CD4-positive, alpha-beta T cell (primary cell): ENCODE results near the gene DDX19B. TPM values are rescaled to one million over a fixed set of nuclear protein-coding genes. Genes with fewer than 3 reads are reported as not detected.

Experiments used
- ATAC-seq: fragments of 200-7000 bp; cut with Tn5 transposase; one replicate; pipeline ENCODE4 v1.10.0; 2022; ENCODE audit warnings: mild to moderate bottlenecking; ENCODE audit not compliant: poor library complexity
- CTCF ChIA-PET: fragments of 350-600 bp; sonication (Branson Sonifier 250); formaldehyde crosslinking; loops from one replicate; lab custom pipeline; 2021; ENCODE audit warnings: antibody characterized with exemption, inconsistent platforms; lab: Charles Lee
- POLR2A ChIA-PET: fragments of 350-600 bp; sonication (Branson Sonifier 250); formaldehyde crosslinking; loops from one replicate; lab custom pipeline; 2021; ENCODE audit warnings: antibody characterized with exemption, inconsistent platforms; lab: Charles Lee
- DNase-seq, 14 experiments: peaks; one replicate each; pipeline ENCODE4 v3.0.0-alpha.2; 2013 to 2020; ENCODE audit warnings: mixed read lengths in 2 of 14
- H3K27ac ChIP-seq, 2 donors: one replicate each; pipeline versions ENCODE4 v1.5.1 to v1.7.0; 2013; ENCODE audit warnings: low read length in 2 of 2, low read depth in 1 of 2, mild to moderate bottlenecking in 1 of 2
- H3K27me3 ChIP-seq, 2 experiments: 1 replicate in 1 of 2; 2 replicates in 1 of 2; pipeline versions ENCODE4 v1.6.1 to v1.7.0; 2013; ENCODE audit warnings: low read length in 2 of 2, control low read depth in 1 of 2, mild to moderate bottlenecking in 1 of 2, moderate library complexity in 1 of 2; ENCODE audit not compliant: insufficient read depth in 2 of 2, control insufficient read depth in 1 of 2
- H3K36me3 ChIP-seq: one replicate; pipeline ENCODE4 v1.6.1; 2013; ENCODE audit warnings: low read length, control low read depth; ENCODE audit not compliant: insufficient read depth
- H3K4me1 ChIP-seq: one replicate; pipeline ENCODE4 v1.6.1; 2013; ENCODE audit warnings: low read length, control low read depth; ENCODE audit not compliant: insufficient read depth
- H3K4me3 ChIP-seq: one replicate; pipeline ENCODE4 v1.5.1; 2013; ENCODE audit warnings: mild to moderate bottlenecking, low read length, moderate library complexity
- H3K9me3 ChIP-seq, 2 experiments: 1 replicate in 1 of 2; 2 replicates in 1 of 2; pipeline versions ENCODE4 v1.6.1 to v1.7.0; 2013; ENCODE audit warnings: low read length in 2 of 2, mild to moderate bottlenecking in 2 of 2, control low read depth in 1 of 2, moderate library complexity in 1 of 2; ENCODE audit not compliant: control insufficient read depth in 1 of 2, insufficient read depth in 1 of 2
- H3K27ac Mint-ChIP-seq: one replicate; pipeline ENCODE4 v1.8.0; 2020; ENCODE audit warnings: mixed read lengths
- H3K27me3 Mint-ChIP-seq: one replicate; pipeline ENCODE4 v1.8.0; 2021; ENCODE audit warnings: mixed read lengths
- H3K36me3 Mint-ChIP-seq: one replicate; pipeline ENCODE4 v1.8.0; 2021; ENCODE audit warnings: low read depth, mixed read lengths
- H3K4me1 Mint-ChIP-seq: one replicate; pipeline ENCODE4 v1.8.0; 2021; ENCODE audit warnings: low read depth, mixed read lengths
- H3K4me3 Mint-ChIP-seq: one replicate; pipeline ENCODE4 v1.8.0; 2020; ENCODE audit warnings: mild to moderate bottlenecking, mixed read lengths
- H3K9me3 Mint-ChIP-seq: one replicate; pipeline ENCODE4 v1.8.0; 2020; ENCODE audit warnings: mixed read lengths
- intact Hi-C, 2 experiments: fragments of 100-400 bp; cut with DNase I in 1 of 2; cut with micrococcal nuclease in 1 of 2; formaldehyde crosslinking; loops; one replicate each; pipeline versions ENCODE4 v1.15.1 to v1.9.0; 2023 to 2025; cut with DNase I, micrococcal nuclease
- total RNA-seq, 174 experiments: library from RNA in 2 of 174; stranded (reverse) in 2 of 174; gene quantifications; one replicate each; pipeline ENCODE4 v1.2.3 and lab custom pipeline; 2021 to 2026
- TF ChIP-seq, protein P1 (sequence below): fragments of 200-600 bp; IDR thresholded peaks from one replicate; pipeline ENCODE4 v1.8.0; 2022; ENCODE audit warnings: antibody characterized with exemption, mild to moderate bottlenecking

DDX19B gene
- total RNA-seq, 2 experiments from 2014 or later: 23.0 TPM

DNA sequence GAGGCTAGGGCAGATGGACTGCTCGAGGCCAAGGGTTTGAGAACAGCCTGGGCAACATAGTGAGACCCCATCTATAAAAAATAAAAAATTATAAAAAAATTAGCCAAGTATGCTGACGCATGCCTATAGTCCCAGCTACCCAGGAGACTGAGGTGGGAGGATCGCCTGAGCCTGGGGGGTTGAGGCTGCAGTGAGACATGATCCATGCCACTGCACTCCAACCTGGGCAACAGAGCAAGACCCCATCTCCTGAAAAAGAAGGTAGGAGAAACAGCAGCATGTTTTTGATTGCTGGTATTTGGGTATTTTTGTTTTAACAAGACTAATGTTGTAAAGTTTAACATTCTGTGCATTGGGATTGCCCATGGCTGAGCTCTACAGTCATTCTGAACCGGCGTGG lies 38.8 kb downstream of the DDX19B start:
- Mint-ChIP-seq H3K9me3 (no peaks in the 10 kb centered on the region), H3K27ac (no peak overlapping the region)
- CTCF ChIA-PET: no interaction called here

GRCh38 chr16:70341600-70341999 lies 42.6 kb downstream of the DDX19B start:
- Mint-ChIP-seq H3K9me3 (no peaks in the 10 kb centered on the region), H3K27me3 (no peaks in the 10 kb centered on the region), H3K4me1 (peaks cover 9% of the 10 kb centered on the region), H3K4me3 (no peak overlapping the region), H3K36me3 (peaks cover 3% of the 10 kb centered on the region), H3K27ac (no peak overlapping the region)
- DNase-seq (no peak), ATAC-seq (no peak)
- CTCF ChIA-PET: no interaction called here
- H3K36me3 ChIP-seq: peaks cover under 1% of the 10 kb centered on the region
- H3K27ac ChIP-seq: no peak overlapping the region
- POLR2A ChIA-PET: no interaction called here
- H3K27me3 ChIP-seq: no peaks in the 10 kb centered on the region
- no peaks in the 10 kb centered on the region for H3K9me3 ChIP-seq
- intact Hi-C loops: loop anchor here in 1 of 2 experiments (10.0 kb wide), 1 partner anchor 183 kb away; the partner anchor contains the start of genes COG4 and SF3B3
- H3K4me1 ChIP-seq: peaks cover 10% of the 10 kb centered on the region
- H3K4me3 ChIP-seq: no peak overlapping the region
- TF ChIP-seq, protein P1, sequence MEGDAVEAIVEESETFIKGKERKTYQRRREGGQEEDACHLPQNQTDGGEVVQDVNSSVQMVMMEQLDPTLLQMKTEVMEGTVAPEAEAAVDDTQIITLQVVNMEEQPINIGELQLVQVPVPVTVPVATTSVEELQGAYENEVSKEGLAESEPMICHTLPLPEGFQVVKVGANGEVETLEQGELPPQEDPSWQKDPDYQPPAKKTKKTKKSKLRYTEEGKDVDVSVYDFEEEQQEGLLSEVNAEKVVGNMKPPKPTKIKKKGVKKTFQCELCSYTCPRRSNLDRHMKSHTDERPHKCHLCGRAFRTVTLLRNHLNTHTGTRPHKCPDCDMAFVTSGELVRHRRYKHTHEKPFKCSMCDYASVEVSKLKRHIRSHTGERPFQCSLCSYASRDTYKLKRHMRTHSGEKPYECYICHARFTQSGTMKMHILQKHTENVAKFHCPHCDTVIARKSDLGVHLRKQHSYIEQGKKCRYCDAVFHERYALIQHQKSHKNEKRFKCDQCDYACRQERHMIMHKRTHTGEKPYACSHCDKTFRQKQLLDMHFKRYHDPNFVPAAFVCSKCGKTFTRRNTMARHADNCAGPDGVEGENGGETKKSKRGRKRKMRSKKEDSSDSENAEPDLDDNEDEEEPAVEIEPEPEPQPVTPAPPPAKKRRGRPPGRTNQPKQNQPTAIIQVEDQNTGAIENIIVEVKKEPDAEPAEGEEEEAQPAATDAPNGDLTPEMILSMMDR: no peak

More for the DNA sequence above, 38.8 kb downstream of the DDX19B start:
- no peaks in the 10 kb centered on the region for H3K9me3 ChIP-seq
- intact Hi-C loops: loop anchor here in 1 of 2 experiments (10.0 kb wide), 1 partner anchor 437 kb away; no protein-coding TSS in a partner anchor
- DNase-seq (no peak), ATAC-seq (no peak)
- no peaks in the 10 kb centered on the region for H3K4me1 Mint-ChIP-seq
- POLR2A ChIA-PET: no interaction called here
- H3K27me3 ChIP-seq: no peaks in the 10 kb centered on the region
- no peak overlapping the region for H3K4me3 Mint-ChIP-seq
- peaks cover 29% of the 10 kb centered on the region for H3K36me3 Mint-ChIP-seq
- H3K36me3 ChIP-seq: peaks cover 26% of the 10 kb centered on the region
- no peak overlapping the region for H3K27ac ChIP-seq
- no peaks in the 10 kb centered on the region for H3K27me3 Mint-ChIP-seq
- H3K4me1 ChIP-seq: no peaks in the 10 kb centered on the region
- TF ChIP-seq, protein P1: no peak
- H3K4me3 ChIP-seq: no peak overlapping the region

GRCh38 chr16:70342016-70342415 lies 43.0 kb downstream of the DDX19B start:
- Mint-ChIP-seq H3K27ac (no peak overlapping the region), H3K27me3 (no peaks in the 10 kb centered on the region), H3K36me3 (peaks cover 7% of the 10 kb centered on the region), H3K9me3 (no peaks in the 10 kb centered on the region), H3K4me1 (peaks cover 13% of the 10 kb centered on the region), H3K4me3 (no peak overlapping the region)
- no peak overlapping the region for H3K27ac ChIP-seq
- H3K4me3 ChIP-seq: no peak overlapping the region
- no peaks in the 10 kb centered on the region for H3K27me3 ChIP-seq
- H3K9me3 ChIP-seq: no peaks in the 10 kb centered on the region
- CTCF ChIA-PET: no interaction called here
- H3K36me3 ChIP-seq: no peaks in the 10 kb centered on the region
- TF ChIP-seq, protein P1: no peak
- DNase-seq: no peak
- no peak for ATAC-seq
- POLR2A ChIA-PET: no interaction called here
- peaks cover 13% of the 10 kb centered on the region for H3K4me1 ChIP-seq
- intact Hi-C loops: loop anchor here in 1 of 2 experiments (10.0 kb wide), 1 partner anchor 183 kb away; the partner anchor contains the start of genes COG4 and SF3B3
